GM23338 (cell line): ENCODE measurements around the gene COL6A1. TPM values are rescaled to one million over a fixed set of nuclear protein-coding genes. Genes with fewer than 3 reads are reported as not detected.

Experiments used
- ATAC-seq: fragments of 200-7000 bp; cut with Tn5 transposase; 3 replicates; pipeline ENCODE4 v1.9.1; 2020
- DNase-seq: peaks from one replicate; pipeline ENCODE4 v3.0.0-alpha.2; 2015; ENCODE audit warnings: low spot score
- H2AFZ ChIP-seq: fragments of 200-600 bp; sonication (generic); 2 replicates; pipeline ENCODE4 v1.8.0; 2016; ENCODE audit warnings: antibody characterized with exemption, mild to moderate bottlenecking, moderate library complexity
- H3F3A ChIP-seq: fragments of 200-600 bp; sonication (generic); replicated peaks from 2 replicates; pipeline ENCODE4 v1.8.0; 2017; ENCODE audit warnings: antibody characterized with exemption, mixed run types, low read depth
- H3K27ac ChIP-seq: fragments of 200-600 bp; sonication (generic); 2 replicates; pipeline ENCODE4 v1.6.1; 2016; ENCODE audit warnings: low read depth
- H3K27me3 ChIP-seq: fragments of 200-600 bp; sonication (generic); 2 replicates; pipeline ENCODE4 v1.8.0; 2016; ENCODE audit warnings: mild to moderate bottlenecking, mixed run types, moderate library complexity; ENCODE audit not compliant: insufficient read depth
- H3K36me3 ChIP-seq: fragments of 200-600 bp; sonication (generic); 2 replicates; pipeline ENCODE4 v1.8.0; 2016; ENCODE audit warnings: mild to moderate bottlenecking; ENCODE audit not compliant: insufficient read depth
- H3K4me1 ChIP-seq: fragments of 200-600 bp; sonication (generic); 2 replicates; pipeline ENCODE4 v1.8.0; 2016; ENCODE audit warnings: mild to moderate bottlenecking, moderate library complexity; ENCODE audit not compliant: insufficient read depth
- H3K4me2 ChIP-seq: fragments of 200-600 bp; sonication (generic); 2 replicates; pipeline ENCODE4 v1.7.1; 2017; ENCODE audit warnings: mixed run types
- H3K4me3 ChIP-seq: fragments of 200-600 bp; sonication (generic); 2 replicates; pipeline ENCODE4 v1.6.1; 2016; ENCODE audit warnings: mixed run types
- H3K79me2 ChIP-seq: fragments of 200-600 bp; sonication (generic); replicated peaks from 2 replicates; pipeline ENCODE4 v1.8.0; 2017; ENCODE audit warnings: mild to moderate bottlenecking; ENCODE audit not compliant: insufficient read depth
- H3K9me2 ChIP-seq: fragments of 200-600 bp; sonication (generic); 2 replicates; pipeline ENCODE4 v1.8.0; 2017; ENCODE audit not compliant: insufficient read depth
- H4K20me1 ChIP-seq: fragments of 200-600 bp; sonication (generic); replicated peaks from 2 replicates; pipeline ENCODE4 v1.8.0; 2017; ENCODE audit warnings: mild to moderate bottlenecking; ENCODE audit not compliant: insufficient read depth
- H3K27ac Mint-ChIP-seq: 2 replicates; pipeline ENCODE4 v1.8.0; 2020; ENCODE audit warnings: inconsistent platforms, mild to moderate bottlenecking, moderate library complexity, mixed read lengths
- H3K27me3 Mint-ChIP-seq: 3 replicates; pipeline ENCODE4 v1.8.0; 2022; ENCODE audit warnings: low read depth, mild to moderate bottlenecking, moderate library complexity, mixed read lengths, inconsistent platforms; ENCODE audit not compliant: insufficient read depth, poor library complexity
- H3K36me3 Mint-ChIP-seq: 3 replicates; pipeline ENCODE4 v1.8.0; 2021; ENCODE audit warnings: low read depth, mild to moderate bottlenecking, inconsistent platforms, moderate library complexity, mixed read lengths
- H3K4me1 Mint-ChIP-seq: 3 replicates; pipeline ENCODE4 v1.8.0; 2020; ENCODE audit warnings: mild to moderate bottlenecking, inconsistent platforms, mixed read lengths
- H3K4me3 Mint-ChIP-seq: 3 replicates; pipeline ENCODE4 v1.8.0; 2021; ENCODE audit warnings: moderate library complexity, mild to moderate bottlenecking, inconsistent platforms, mixed read lengths
- H3K9me3 Mint-ChIP-seq: 3 replicates; pipeline ENCODE4 v1.8.0; 2020; ENCODE audit warnings: moderate library complexity, mild to moderate bottlenecking, inconsistent platforms, mixed read lengths
- EZH2 ChIP-seq: fragments of 200-600 bp; sonication (generic); IDR thresholded peaks from one replicate; pipeline ENCODE4 v1.8.0; 2017; ENCODE audit warnings: antibody characterized with exemption, mild to moderate bottlenecking, low read depth; ENCODE audit not compliant: unreplicated experiment
- EZH2phosphoT487 ChIP-seq: fragments of 200-600 bp; sonication (generic); IDR thresholded peaks from one replicate; pipeline ENCODE4 v1.8.1; 2018; ENCODE audit warnings: antibody characterized with exemption; ENCODE audit not compliant: unreplicated experiment
- NANOG ChIP-seq: IDR thresholded peaks from 2 replicates; pipeline ENCODE4 v1.6.1; 2016; ENCODE audit warnings: antibody characterized with exemption, borderline replicate concordance
- POLR2AphosphoS5 ChIP-seq: IDR thresholded peaks from 2 replicates; pipeline ENCODE4 v1.6.1; 2016; ENCODE audit warnings: antibody characterized with exemption, low read depth
- ZNF331 ChIP-seq: fragments of 250-450 bp; sonication (Bioruptor Pico); IDR thresholded peaks from 2 replicates; pipeline ENCODE4 v1.5.0; 2020; ENCODE audit warnings: low read depth, mild to moderate bottlenecking, moderate library complexity
- polyA plus RNA-seq: library from polyadenylated mRNA; unstranded; fragments of >200 nt; fragmentation: Nextera tagmentation; extraction: Ambion mirVana; gene quantifications from 2 replicates; pipeline ENCODE4 v1.2.1, GENCODE V29; 2016
- total RNA-seq: library from RNA; depleted of rRNA; stranded (reverse); fragments of >200 nt; shearing (Covaris generic); gene quantifications from 2 replicates; pipeline ENCODE4 v1.2.3, GENCODE V29; 2014
- TF ChIP-seq, protein P1 (sequence below): fragments of 250-450 bp; sonication (Bioruptor Pico); IDR thresholded peaks from 2 replicates; pipeline ENCODE4 v1.5.0; 2020; ENCODE audit warnings: mild to moderate bottlenecking, moderate library complexity
- TF ChIP-seq, protein P2 (sequence below), 2 experiments: fragments of 200-600 bp in 1 of 2; sonication (generic) in 1 of 2; conservative IDR thresholded peaks; 2 replicates each; pipeline versions ENCODE4 v1.5.1 to v1.6.1; 2016 to 2017; ENCODE audit warnings: antibody characterized with exemption in 2 of 2, low read depth in 2 of 2, mild to moderate bottlenecking in 2 of 2, moderate library complexity in 1 of 2

Gene COL6A1
- total and polyA plus RNA-seq, 2 experiments from 2014 or later = 76.0 to 180 TPM

DNA sequence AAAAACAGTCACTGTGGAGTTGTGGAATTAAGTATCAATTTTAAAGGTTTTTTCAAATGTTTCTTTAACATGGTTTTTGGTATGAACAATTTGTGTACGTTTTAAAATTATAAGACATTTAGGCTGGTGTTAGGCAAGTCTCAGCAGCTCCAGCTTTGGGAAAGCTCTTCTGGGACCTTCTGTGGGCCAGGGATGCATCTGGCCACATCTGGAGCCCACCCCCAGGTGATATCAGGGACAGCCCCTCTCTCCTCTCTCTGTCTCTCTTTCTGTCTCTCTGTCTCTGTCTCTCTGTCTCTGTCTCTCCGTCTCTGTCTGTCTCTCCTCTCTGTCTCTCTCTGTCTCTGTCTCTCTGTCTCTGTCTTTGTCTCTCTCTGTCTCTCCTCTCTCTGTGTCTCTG is 1.3 kb upstream of the COL6A1 start:
- TF ChIP-seq, protein P1, sequence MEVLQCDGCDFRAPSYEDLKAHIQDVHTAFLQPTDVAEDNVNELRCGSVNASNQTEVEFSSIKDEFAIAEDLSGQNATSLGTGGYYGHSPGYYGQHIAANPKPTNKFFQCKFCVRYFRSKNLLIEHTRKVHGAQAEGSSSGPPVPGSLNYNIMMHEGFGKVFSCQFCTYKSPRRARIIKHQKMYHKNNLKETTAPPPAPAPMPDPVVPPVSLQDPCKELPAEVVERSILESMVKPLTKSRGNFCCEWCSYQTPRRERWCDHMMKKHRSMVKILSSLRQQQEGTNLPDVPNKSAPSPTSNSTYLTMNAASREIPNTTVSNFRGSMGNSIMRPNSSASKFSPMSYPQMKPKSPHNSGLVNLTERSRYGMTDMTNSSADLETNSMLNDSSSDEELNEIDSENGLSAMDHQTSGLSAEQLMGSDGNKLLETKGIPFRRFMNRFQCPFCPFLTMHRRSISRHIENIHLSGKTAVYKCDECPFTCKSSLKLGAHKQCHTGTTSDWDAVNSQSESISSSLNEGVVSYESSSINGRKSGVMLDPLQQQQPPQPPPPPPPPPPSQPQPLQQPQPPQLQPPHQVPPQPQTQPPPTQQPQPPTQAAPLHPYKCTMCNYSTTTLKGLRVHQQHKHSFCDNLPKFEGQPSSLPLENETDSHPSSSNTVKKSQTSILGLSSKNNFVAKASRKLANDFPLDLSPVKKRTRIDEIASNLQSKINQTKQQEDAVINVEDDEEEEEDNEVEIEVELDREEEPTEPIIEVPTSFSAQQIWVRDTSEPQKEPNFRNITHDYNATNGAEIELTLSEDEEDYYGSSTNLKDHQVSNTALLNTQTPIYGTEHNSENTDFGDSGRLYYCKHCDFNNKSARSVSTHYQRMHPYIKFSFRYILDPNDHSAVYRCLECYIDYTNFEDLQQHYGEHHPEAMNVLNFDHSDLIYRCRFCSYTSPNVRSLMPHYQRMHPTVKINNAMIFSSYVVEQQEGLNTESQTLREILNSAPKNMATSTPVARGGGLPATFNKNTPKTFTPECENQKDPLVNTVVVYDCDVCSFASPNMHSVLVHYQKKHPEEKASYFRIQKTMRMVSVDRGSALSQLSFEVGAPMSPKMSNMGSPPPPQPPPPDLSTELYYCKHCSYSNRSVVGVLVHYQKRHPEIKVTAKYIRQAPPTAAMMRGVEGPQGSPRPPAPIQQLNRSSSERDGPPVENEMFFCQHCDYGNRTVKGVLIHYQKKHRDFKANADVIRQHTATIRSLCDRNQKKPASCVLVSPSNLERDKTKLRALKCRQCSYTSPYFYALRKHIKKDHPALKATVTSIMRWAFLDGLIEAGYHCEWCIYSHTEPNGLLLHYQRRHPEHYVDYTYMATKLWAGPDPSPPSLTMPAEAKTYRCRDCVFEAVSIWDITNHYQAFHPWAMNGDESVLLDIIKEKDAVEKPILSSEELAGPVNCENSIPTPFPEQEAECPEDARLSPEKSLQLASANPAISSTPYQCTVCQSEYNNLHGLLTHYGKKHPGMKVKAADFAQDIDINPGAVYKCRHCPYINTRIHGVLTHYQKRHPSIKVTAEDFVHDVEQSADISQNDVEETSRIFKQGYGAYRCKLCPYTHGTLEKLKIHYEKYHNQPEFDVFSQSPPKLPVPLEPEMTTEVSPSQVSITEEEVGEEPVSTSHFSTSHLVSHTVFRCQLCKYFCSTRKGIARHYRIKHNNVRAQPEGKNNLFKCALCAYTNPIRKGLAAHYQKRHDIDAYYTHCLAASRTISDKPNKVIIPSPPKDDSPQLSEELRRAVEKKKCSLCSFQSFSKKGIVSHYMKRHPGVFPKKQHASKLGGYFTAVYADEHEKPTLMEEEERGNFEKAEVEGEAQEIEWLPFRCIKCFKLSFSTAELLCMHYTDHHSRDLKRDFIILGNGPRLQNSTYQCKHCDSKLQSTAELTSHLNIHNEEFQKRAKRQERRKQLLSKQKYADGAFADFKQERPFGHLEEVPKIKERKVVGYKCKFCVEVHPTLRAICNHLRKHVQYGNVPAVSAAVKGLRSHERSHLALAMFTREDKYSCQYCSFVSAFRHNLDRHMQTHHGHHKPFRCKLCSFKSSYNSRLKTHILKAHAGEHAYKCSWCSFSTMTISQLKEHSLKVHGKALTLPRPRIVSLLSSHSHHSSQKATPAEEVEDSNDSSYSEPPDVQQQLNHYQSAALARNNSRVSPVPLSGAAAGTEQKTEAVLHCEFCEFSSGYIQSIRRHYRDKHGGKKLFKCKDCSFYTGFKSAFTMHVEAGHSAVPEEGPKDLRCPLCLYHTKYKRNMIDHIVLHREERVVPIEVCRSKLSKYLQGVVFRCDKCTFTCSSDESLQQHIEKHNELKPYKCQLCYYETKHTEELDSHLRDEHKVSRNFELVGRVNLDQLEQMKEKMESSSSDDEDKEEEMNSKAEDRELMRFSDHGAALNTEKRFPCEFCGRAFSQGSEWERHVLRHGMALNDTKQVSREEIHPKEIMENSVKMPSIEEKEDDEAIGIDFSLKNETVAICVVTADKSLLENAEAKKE (CRISPR knock-in tag) = no peak
- TF ChIP-seq ZNF331 (no peak), EZH2phosphoT487 (no peak), EZH2 (no peak), NANOG (no peak), POLR2AphosphoS5 (no peak)
- TF ChIP-seq, protein P2, sequence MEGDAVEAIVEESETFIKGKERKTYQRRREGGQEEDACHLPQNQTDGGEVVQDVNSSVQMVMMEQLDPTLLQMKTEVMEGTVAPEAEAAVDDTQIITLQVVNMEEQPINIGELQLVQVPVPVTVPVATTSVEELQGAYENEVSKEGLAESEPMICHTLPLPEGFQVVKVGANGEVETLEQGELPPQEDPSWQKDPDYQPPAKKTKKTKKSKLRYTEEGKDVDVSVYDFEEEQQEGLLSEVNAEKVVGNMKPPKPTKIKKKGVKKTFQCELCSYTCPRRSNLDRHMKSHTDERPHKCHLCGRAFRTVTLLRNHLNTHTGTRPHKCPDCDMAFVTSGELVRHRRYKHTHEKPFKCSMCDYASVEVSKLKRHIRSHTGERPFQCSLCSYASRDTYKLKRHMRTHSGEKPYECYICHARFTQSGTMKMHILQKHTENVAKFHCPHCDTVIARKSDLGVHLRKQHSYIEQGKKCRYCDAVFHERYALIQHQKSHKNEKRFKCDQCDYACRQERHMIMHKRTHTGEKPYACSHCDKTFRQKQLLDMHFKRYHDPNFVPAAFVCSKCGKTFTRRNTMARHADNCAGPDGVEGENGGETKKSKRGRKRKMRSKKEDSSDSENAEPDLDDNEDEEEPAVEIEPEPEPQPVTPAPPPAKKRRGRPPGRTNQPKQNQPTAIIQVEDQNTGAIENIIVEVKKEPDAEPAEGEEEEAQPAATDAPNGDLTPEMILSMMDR (conservative IDR thresholded peaks at IDR 0.05; ENCODE audit: low read depth in 2 of 2) = no peak
- Histone ChIP-seq H3K9me2 (no peaks in the 10 kb centered on the region), H3F3A (peaks cover 28% of the 10 kb centered on the region), H3K4me1 (peaks cover 22% of the 10 kb centered on the region), H3K4me2 (peak overlapping the region; percentile 90; the same call in 1 of the 2 replicates), H2AFZ (no peak overlapping the region), H4K20me1 (peaks cover 6% of the 10 kb centered on the region; the same call in 1 of the 2 replicates), H3K79me2 (peaks cover 4% of the 10 kb centered on the region; the same call in 1 of the 2 replicates), H3K4me3 (peak overlapping the region; percentile 74; the same call in 1 of the 2 replicates), H3K27ac (no peak overlapping the region), H3K27me3 (peaks cover 14% of the 10 kb centered on the region; the same call in 1 of the 2 replicates), H3K36me3 (peaks cover 3% of the 10 kb centered on the region; the same call in 1 of the 2 replicates)
- no peaks in the 10 kb centered on the region for H3K9me3 Mint-ChIP-seq
- ATAC-seq = no peak
- H3K36me3 Mint-ChIP-seq = peaks cover 12% of the 10 kb centered on the region
- no peak overlapping the region for H3K27ac Mint-ChIP-seq
- peaks cover 12% of the 10 kb centered on the region for H3K27me3 Mint-ChIP-seq
- no peak for DNase-seq
- H3K4me1 Mint-ChIP-seq = peaks cover 18% of the 10 kb centered on the region
- H3K4me3 Mint-ChIP-seq = no peak overlapping the region
